IPS-NIHi7 (cell line): ENCODE data around the gene CLSTN2.

Source experiments
- DNase-seq: peaks from one replicate; pipeline ENCODE4 v3.0.0; 2012; ENCODE audit warnings: mixed read lengths; ENCODE audit errors: extremely low spot score

The CLSTN2 gene

DNA sequence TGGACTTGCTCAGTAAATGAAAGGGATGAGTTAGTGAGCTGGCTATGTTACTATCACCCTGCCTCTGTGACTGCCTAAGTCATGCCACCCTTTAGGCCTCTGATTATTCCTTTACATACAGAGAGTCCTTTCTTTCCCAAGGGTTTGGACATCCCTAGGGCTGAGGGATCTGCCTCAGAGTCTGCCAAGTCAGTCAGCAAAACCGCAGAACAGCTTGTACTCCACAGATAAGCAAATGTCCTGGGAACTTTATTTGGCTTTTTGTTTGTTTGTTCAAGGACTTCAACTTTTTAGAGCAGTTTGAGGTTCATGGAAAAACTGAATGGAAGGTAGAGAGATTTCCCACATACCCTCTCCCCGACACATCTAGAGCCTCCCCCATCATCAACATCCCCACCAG, 660.3 kb downstream of the CLSTN2 start:
- DNase-seq, result no peak

DNA sequence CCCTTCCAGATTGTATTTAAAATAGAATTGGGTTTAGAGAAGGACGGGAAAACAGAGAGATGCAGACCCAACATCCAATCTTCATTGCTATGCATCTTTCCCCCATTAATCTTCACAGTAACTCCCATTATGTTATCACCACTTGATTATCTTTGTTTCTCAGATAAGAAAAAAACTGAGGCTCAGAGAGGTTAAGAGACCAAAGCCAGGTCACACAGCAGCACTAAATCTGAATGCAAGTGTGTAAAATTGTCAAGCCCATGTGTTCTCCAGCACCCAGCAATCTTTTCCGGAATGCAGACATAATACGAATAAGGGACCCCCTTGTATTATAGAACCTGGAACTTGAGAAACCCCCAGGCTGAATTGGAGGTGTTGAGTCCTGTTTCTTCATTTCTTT, 662.4 kb downstream of the CLSTN2 start:
- no peak for DNase-seq

DNA sequence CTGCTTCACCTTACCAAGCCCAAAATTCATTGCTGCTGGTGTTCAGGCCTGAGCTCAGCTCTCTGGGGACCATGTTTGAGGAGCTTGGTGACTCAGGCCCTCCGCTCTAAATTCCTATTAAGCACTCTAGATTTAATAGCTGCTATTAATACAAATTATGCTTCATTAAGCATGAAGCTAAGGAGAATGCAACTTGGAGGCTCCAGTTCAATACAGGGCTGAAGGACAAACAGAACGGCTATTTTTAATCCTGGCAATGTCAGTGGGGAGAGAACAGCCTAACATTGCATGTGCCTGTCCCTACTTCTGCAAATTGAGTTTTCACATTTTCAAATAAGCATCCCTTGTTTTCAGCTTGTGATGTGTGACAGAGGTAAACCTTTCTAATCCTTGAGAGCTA, 662.8 kb downstream of the CLSTN2 start:
- no peak for DNase-seq

DNA sequence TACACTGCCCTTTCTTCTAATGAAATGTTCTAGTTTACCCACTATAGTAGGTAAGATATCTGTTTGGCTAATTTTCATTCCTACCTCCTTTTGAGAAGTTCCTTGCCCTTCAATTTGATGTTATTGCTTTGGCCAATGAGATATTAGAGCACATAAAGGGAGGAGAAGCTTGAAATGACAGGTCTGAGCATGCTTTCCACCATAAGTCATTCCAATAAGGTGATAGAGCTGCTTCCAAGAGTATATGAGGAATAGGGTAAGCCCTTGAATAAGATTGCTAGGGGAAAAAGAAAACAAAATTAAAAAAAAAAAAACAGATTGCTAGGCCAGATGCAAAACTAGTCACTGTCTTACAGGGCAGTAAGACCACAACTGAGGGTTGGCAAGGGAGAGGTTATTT, 664.0 kb downstream of the CLSTN2 start:
- no peak for DNase-seq

DNA sequence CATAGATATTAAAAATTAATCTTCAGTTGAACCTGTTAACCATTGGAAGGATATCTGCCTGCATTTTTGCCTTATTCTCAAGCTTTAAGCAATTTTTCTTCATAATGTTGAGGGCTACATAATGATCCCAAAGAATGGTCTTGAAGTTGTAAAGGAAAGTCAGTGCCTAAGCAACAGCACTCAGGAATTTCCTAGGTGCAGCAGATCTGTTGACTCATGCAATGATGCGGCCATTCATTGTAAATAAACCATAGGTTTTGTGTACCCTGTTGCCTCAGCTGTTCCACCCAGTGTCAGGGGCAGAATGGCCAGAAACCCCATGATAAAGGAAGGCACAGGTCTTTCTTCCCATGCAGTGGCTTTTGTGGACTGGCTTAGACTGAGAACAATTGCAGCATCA, 664.5 kb downstream of the CLSTN2 start:
- no peak for DNase-seq

DNA sequence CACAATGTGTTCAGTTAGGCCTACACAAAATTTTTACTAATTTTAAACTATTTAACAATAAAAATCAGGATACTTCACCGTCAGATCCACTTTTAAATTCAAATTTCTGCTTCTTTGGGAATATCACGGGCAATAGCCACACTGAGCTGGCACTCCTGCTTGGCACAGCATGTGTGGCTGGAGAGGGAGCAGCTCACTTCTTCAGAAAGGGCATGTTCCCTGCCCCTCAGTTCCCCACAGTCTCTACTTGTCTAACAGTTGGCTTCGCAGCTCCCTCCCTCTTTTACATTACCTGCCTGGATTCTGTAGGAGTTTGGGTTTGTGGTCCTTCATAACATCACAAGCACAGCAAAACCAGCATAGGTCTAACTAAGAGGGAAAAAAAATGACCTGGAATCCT, 666.9 kb downstream of the CLSTN2 start:
- DNase-seq, result no peak

DNA sequence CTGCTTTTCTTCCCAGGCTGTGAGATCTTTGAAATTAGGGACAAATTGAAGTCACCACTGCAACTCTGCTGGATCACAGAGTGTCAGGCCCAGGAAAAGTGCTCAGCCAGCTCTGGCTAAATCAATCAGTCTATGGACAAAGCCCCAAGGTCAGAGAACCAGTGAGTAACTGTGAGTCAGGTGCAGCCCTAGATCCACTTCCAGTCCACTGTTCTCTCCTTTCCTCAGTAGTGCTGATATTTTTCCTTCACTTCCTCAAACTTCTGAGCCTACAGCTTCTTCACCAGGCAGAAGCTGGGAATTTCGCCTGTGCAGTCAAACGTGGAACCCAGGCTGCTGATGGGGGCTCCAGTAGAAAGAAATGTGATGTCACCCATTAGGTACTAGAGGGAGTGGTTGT, 667.8 kb downstream of the CLSTN2 start:
- no peak for DNase-seq

DNA sequence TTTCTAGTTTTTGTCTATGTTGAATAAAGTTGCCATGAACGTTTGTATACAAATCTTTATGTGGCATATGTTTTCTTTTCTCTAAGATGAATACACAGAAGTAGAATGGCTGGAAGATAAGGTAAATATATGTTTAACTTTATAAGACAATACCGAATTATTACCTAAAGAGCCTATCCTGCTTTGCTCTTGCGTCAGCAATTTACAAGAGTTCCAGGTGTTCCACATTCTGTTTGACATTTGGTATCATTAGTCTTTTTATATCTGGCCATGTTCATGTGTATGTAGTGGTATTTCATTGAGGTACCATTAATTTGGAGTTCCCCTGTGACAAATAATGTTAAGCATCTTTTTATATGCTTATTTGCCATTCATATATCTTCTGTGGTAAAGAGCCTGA, 668.8 kb downstream of the CLSTN2 start:
- no peak for DNase-seq

DNA sequence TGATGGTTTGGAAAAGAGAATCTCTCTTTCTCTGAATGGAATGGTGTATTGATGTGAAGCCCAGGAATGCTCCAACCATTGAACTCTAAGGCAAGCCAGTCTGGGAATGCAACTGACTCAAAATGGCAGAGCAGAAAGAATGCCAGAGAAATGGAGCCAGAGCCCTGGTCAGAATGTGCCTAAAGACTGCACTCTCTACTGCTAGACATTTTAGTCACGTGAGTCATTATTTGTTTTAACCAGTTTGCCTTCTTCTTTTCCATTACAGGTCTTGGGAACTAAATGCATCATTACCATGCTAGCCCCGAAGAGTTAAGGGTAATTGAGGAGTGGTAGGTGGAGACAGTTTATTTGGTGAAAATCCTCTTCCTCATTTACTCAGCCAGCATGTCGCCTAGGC, 675.6 kb downstream of the CLSTN2 start:
- DNase-seq, result no peak

DNA sequence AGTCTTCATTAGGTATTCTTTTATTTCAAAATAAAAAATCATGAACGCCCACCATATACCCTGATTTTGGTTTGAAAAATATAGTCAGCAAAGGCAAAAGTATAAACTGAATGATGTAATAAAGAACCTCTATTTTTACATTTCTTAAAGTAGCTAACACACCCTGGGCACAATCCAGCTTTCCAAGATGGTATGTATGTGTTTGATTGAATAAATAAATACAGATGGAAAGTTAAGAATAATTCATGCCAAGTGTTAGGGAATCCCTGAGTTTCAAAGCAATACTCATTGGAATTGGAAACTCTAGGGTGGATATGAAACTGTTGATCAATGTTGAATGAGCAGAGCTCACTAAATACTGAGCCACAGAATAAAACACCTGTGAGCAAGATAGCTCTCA, 679.0 kb downstream of the CLSTN2 start:
- no peak for DNase-seq

DNA sequence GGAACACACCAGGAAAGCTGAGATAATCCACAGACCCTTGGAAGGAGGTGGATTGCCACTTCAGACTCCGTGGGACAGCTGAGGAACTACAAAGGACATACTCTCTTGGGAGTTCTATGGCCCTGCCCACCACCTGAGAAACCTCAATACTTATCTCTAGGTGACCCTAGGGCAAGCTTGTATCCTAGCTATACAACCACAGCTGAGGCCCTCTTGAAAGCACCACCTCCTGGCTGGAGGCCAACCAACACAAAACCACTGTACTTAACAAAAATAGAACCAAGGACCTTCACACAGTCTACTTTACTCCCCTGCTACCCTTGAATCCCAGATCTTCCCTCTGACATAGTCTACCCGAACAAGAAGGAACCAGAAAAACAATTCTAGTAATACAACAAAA, 682.1 kb downstream of the CLSTN2 start:
- no peak for DNase-seq

DNA sequence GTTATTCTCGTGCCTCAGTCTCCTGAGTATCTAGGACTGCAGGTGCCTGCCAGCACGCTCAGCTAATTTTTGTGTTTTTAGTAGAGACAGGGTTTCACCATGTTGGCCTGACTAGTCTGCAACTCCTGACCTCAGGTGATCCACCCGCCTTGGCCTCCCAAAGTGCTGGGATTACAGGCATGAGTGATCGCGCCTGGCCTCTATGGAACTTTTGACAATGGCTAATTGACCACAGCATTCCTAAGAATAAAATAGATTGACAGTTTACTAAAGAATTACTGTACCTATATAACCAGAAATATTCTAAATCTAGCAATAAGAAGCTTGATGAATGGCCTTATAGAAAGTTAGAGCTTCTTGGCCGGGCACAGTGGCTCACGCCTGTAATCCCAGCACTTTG, 691.9 kb downstream of the CLSTN2 start:
- DNase-seq, result no peak
